HUES48 (cell line): Measurements from ENCODE around the gene PARD3.
A peak's percentile ranks its signal among the peaks of the same experiment; 100 is the strongest.

Experiments used
- H3K27ac ChIP-seq: one replicate; pipeline ENCODE4 v1.7.0; 2013; ENCODE audit warnings: low read depth, low read length, inconsistent platforms
- H3K27me3 ChIP-seq: 2 replicates; pipeline ENCODE4 v1.6.1; 2013; ENCODE audit warnings: mild to moderate bottlenecking, low read length; ENCODE audit not compliant: control insufficient read depth, insufficient read depth
- H3K36me3 ChIP-seq: 2 replicates; pipeline ENCODE4 v1.6.1; 2013; ENCODE audit warnings: low read length; ENCODE audit not compliant: control insufficient read depth, insufficient read depth
- H3K4me1 ChIP-seq: 2 replicates; pipeline ENCODE4 v1.6.1; 2013; ENCODE audit warnings: mild to moderate bottlenecking, low read length; ENCODE audit not compliant: control insufficient read depth, insufficient read depth
- H3K4me3 ChIP-seq: 2 replicates; pipeline ENCODE4 v1.5.1; 2013; ENCODE audit warnings: mild to moderate bottlenecking, low read depth, low read length
- H3K9ac ChIP-seq: 2 replicates; pipeline ENCODE4 v1.6.1; 2013; ENCODE audit warnings: mild to moderate bottlenecking, low read depth, low read length, moderate library complexity
- H3K9me3 ChIP-seq: 2 replicates; pipeline ENCODE4 v1.6.1; 2013; ENCODE audit warnings: low read length; ENCODE audit not compliant: control insufficient read depth, insufficient read depth

Gene PARD3

DNA sequence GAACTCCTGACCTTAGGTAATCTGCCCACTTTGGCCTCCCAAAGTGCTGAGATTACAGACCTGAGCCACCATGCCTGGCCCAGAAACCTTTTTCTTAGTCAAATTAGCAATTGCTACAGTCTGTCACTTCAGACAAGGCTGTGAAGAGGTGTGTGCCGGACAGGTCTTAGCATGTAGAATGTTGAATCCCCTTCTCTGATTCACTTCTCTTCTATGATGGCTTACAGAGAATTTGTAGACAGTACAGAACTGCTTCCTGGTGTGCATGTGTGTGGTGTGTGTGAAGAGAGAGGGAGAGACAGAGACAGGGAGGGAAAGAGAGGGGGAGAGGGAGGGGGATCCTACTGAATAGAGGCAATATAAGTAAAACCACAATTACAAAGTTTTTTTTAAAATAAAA lies 150.4 kb downstream of the PARD3 start:
- Histone ChIP-seq H3K4me3 (no peak overlapping the region), H3K36me3 (no peaks in the 10 kb centered on the region), H3K4me1 (peaks cover 4% of the 10 kb centered on the region), H3K9ac (no peak overlapping the region), H3K9me3 (no peaks in the 10 kb centered on the region), H3K27ac (no peak overlapping the region), H3K27me3 (no peaks in the 10 kb centered on the region)

DNA sequence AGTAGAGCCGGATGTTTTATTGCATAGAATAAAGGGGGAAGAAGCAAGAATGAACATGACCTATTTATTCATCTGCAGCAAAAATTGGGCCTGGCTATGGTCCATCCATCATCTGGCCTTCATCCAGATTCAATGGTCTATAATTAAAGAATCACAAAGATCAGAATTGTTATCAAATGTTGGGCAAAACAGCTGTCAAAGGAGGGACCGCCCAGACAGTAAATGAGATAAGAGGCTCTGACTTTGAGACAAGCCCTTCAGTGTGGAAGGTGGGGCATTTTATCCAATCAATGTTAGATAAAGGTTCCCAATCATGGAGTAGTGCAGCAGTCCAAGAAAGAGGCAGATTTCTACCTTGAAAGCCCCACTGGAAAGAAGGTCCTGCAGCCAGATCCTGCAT lies 153.5 kb downstream of the PARD3 start:
- no peaks in the 10 kb centered on the region for H3K36me3 ChIP-seq
- H3K9me3 ChIP-seq: no peaks in the 10 kb centered on the region
- peaks cover 26% of the 10 kb centered on the region for H3K4me1 ChIP-seq
- H3K9ac ChIP-seq: no peak overlapping the region
- no peak overlapping the region for H3K27ac ChIP-seq
- H3K27me3 ChIP-seq: no peaks in the 10 kb centered on the region
- H3K4me3 ChIP-seq: no peak overlapping the region

DNA sequence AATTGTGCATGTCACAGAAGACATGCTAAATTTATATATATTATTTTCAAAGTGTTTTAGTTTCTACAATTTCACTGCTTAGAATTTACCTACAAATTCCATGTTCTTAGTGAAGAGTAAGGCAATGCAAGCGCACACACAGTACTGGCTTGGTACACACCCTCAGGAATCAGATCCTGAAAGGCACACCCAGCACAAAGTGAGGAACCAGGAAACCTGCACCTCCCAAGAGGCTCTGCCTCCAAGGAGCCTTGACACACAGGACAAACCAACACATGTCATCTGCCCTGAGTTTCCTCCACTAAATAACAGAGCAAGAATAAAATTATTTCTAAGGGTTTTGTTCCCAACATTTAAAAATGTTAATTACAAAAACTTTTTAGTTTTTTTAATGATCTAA lies 156.2 kb downstream of the PARD3 start:
- Histone ChIP-seq H3K9me3 (no peaks in the 10 kb centered on the region), H3K9ac (no peak overlapping the region), H3K4me1 (peaks cover 48% of the 10 kb centered on the region), H3K4me3 (no peak overlapping the region), H3K27ac (no peak overlapping the region), H3K27me3 (no peaks in the 10 kb centered on the region), H3K36me3 (no peaks in the 10 kb centered on the region)

DNA sequence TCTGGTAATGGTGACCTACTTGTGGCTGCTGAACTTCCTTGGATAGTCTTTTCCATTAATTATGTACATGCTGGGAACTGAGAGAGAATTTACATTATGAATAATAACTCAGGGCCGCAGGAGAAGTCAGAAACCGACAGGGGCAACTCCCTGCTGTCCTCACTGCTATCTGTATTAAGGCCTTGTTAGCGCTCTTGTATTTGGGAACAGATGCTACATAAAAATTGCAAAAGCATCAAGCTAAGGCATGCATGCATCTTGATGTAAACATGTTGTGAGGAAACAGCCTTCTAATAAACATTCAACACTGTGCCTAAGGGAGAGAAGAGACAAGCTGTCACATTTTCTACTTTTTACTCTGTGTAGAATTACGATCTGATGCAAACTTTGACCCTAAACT lies 158.4 kb downstream of the PARD3 start:
- H3K9ac ChIP-seq: no peak overlapping the region
- no peaks in the 10 kb centered on the region for H3K9me3 ChIP-seq
- peaks cover 70% of the 10 kb centered on the region for H3K4me1 ChIP-seq
- H3K27me3 ChIP-seq: no peaks in the 10 kb centered on the region
- H3K36me3 ChIP-seq: no peaks in the 10 kb centered on the region
- H3K27ac ChIP-seq: peak overlapping the region; percentile 68
- H3K4me3 ChIP-seq: 0 out of 2 replicates have a peak overlapping the region, but pooled peaks have one; percentile 6

DNA sequence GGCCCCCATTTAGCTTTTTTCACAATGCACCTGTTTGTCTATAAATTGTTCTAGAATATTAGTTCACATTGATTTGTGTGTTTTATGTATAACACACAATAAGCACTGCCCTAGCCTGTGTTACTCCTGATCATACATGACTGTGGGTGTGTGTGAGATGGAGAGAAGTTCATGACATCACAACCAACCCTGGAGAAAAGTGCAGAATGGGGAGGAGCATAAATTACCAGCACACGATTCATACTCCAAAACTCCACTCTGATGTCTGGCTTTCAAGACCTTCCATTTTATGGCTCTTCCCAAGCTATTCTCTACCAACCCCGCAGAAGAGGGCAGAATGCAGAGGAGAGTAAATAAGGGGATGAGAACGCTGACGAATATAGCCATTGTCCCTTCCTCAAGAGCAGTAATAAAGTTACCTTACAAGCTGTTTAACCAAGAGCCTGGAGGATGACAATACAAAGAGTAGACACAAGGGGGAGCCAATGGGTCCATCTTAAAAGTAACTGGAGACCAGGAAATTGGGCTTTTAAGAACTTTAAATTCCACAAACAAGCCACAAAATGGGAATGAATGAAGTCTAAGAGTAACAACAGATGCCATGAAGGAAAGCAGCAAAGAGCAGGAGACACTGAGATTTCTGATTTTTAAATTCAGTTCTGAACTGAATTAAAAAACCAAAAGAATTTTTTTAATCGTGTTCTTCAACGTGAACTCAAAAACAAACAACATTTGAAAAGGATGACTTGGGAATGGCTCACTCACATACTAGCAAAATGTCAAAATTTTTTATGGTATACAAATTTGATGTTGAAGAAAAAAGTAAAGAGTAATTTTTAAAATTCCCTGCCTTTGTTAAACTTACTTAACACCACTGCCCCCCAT lies 159.6 kb downstream of the PARD3 start:
- Histone ChIP-seq H3K9me3 (no peaks in the 10 kb centered on the region), H3K4me3 (peak overlapping the region; percentile 24; the same call in 1 of the 2 replicates), H3K36me3 (no peaks in the 10 kb centered on the region), H3K27me3 (no peaks in the 10 kb centered on the region), H3K4me1 (peaks cover 78% of the 10 kb centered on the region), H3K9ac (no peak overlapping the region), H3K27ac (peak overlapping the region; percentile 68)

DNA sequence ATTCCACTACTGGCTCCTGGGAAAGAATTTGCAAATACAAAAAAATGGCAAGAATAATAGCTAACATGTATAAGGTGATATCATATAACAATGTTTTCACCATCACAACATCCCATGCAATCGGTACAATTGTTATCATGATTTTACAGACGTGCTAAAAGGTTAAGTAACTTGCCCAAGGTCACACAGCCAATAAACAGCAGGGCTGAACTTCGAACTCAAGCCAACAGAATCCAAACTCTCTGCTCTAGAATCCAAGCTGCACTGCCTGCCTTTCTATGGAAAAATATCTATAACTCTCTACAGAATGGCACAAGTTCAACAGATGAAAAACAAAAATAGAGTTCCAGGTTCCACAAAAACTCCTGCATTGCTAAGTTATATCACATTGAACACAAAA lies 160.9 kb downstream of the PARD3 start:
- Histone ChIP-seq H3K36me3 (no peaks in the 10 kb centered on the region), H3K27ac (no peak overlapping the region), H3K9me3 (no peaks in the 10 kb centered on the region), H3K9ac (no peak overlapping the region), H3K4me1 (peaks cover 71% of the 10 kb centered on the region), H3K4me3 (no peak overlapping the region), H3K27me3 (no peaks in the 10 kb centered on the region)

DNA sequence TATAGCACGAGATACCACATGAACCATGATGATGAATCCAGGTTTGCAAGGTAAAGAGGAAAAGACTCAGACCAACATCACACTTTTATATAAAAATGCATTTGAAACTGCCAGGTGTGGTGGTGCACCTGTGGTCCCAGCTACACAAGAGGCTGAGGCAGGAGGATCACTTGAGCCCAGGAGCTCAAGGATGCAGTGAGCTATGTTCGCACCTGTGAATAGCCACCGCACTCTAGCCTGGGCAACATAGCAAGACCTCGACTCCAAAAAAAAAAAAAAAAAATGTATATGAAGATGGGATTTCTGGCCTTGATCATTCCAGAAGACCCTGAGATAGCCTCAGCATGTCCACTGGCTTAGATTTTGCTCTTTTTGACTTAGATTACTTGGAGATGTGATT lies 161.6 kb downstream of the PARD3 start:
- Histone ChIP-seq H3K9me3 (no peaks in the 10 kb centered on the region), H3K9ac (no peak overlapping the region), H3K27ac (no peak overlapping the region), H3K27me3 (no peaks in the 10 kb centered on the region), H3K36me3 (no peaks in the 10 kb centered on the region), H3K4me1 (peaks cover 71% of the 10 kb centered on the region), H3K4me3 (no peak overlapping the region)

DNA sequence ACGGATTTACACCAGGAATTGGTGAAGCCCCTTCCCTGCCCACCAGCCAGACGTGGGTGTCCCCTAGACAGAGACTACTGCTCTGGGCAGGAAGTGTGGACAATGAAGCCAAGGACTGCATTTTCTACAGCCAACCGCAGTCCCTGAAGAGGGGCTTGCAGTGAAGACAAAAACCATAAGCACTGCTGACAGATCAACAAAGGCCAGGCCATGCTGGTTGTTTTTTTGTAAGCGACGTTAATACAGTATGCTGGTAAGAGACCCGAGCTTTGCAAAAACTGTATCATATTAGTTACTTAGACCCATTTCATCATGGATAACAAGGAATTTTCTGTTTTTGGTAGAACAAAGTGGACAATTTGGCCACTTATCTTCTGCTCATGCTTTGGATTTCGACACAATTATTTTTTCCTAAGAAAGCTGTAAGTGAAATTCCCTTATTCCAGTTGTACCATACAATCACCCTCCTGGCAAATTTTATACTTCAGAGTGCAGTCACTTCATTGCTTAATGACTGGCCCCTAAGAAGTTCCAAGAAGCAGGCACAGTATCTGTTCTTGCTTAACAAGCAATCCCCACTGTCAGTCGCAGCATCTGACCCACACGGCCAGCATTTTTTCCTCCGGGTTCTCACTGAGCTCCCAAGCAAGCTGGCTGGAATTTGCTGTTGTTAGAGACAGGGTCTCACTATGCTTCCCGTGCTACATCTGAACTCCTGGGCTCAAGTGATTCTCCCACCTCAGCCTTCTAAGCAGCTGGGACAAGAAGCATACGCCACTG lies 163.5 kb downstream of the PARD3 start:
- H3K27ac ChIP-seq: peak overlapping the region; percentile 49
- H3K27me3 ChIP-seq: no peaks in the 10 kb centered on the region
- peaks cover 65% of the 10 kb centered on the region for H3K4me1 ChIP-seq
- no peak overlapping the region for H3K9ac ChIP-seq
- no peaks in the 10 kb centered on the region for H3K36me3 ChIP-seq
- no peaks in the 10 kb centered on the region for H3K9me3 ChIP-seq
- H3K4me3 ChIP-seq: no peak overlapping the region

DNA sequence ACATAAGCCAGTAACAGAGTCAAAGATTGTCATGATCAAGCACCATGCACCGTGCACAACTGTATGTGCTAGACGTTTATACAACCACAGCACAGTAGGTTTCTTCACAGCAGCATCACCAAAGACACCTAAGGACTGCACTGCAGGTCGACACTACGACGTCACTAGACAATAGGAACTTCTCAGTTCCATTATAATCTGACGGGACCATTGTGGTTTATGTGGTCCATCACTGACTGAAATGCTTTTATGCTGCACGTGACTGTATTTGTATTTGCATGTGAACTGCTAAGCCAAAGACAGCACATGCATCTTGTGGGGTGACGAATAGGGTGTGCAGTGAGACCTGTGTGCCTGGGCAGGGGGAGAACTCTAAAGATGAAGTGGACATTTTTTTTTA lies 164.9 kb downstream of the PARD3 start:
- H3K9ac ChIP-seq: no peak overlapping the region

DNA sequence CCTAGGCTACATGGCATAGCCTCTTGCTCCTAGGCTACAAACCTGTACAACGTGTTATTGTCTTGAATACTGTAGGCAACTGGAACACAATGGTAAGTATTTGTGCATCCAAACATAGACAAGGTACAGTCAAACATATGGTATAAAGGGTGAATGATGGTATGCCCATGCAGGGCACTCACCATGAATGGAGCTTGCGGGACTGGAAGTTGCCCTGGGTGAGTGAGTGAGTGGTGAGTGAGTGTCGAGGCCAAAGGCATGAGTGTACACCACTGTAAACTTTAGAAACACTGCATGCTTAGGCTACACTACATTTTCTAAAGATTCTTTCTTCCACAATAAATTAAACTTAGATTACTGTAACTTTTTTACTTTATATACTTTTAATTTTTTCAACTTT lies 165.7 kb downstream of the PARD3 start:
- Histone ChIP-seq H3K27ac (no peak overlapping the region), H3K9me3 (no peaks in the 10 kb centered on the region), H3K27me3 (no peaks in the 10 kb centered on the region), H3K4me3 (no peak overlapping the region), H3K36me3 (no peaks in the 10 kb centered on the region), H3K4me1 (peaks cover 44% of the 10 kb centered on the region), H3K9ac (no peak overlapping the region)

More for the DNA sequence above, 164.9 kb downstream of the PARD3 start:
- no peaks in the 10 kb centered on the region for H3K27me3 ChIP-seq
- H3K27ac ChIP-seq: no peak overlapping the region
- H3K4me1 ChIP-seq: peaks cover 51% of the 10 kb centered on the region
- H3K9me3 ChIP-seq: no peaks in the 10 kb centered on the region
- no peaks in the 10 kb centered on the region for H3K36me3 ChIP-seq
- no peak overlapping the region for H3K4me3 ChIP-seq

DNA sequence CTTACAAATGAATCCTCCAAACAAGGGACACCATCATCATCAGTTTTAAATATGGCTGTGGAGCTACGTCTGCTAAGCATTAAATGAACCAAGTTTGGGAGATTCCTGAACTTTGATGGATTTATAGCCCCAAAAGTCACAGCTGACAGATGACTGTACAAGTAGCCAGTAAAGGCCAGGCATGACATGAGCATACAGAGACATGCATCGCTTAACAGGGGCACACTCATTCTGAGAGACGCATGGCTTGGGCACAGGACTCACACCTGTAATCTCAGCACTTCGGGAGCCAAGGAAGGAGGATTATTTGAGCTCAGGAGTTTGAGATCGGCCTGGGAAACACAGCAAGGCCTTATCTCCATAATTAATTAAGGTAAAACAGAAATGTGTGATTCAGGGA lies 166.2 kb downstream of the PARD3 start:
- no peaks in the 10 kb centered on the region for H3K27me3 ChIP-seq
- H3K27ac ChIP-seq: no peak overlapping the region
- peaks cover 43% of the 10 kb centered on the region for H3K4me1 ChIP-seq
- no peaks in the 10 kb centered on the region for H3K36me3 ChIP-seq
- no peaks in the 10 kb centered on the region for H3K9me3 ChIP-seq
- H3K9ac ChIP-seq: no peak overlapping the region
- no peak overlapping the region for H3K4me3 ChIP-seq
